ENCODE results near the gene OPRL1. TPM values are rescaled to one million over a fixed set of nuclear protein-coding genes. Genes with fewer than 3 reads are reported as not detected.

Gene OPRL1
- total RNA-seq, 3 donors from 2014 or later, result 1.6 to 3.4 (median 2.3) TPM

GRCh38 chr20:64051033-64051452, 28.8 kb upstream of the OPRL1 start:
- intact Hi-C loops (cut with DNase I; ENCODE audit: low total_unique reads), result no loop called here
- no peaks in the 10 kb centered on the region for H3K9me3 ChIP-seq
- H3K36me3 ChIP-seq, result no peaks in the 10 kb centered on the region
- DNase-seq (ENCODE audit: low spot score in 2 of 2), result no peak
- H3K27ac ChIP-seq, result peak overlapping the region; percentile 52 to 80
- H3K4me3 ChIP-seq, result peak overlapping the region in 1 of 3 donors; percentile 64
- H3K27me3 ChIP-seq, result peaks cover 3 to 72% of the 10 kb centered on the region in 2 donors
- TF ChIP-seq POLR2AphosphoS5 (IDR thresholded peaks at IDR 0.05) (no peak), CTCF (IDR thresholded peaks at IDR 0.05) (no peak)
- peaks cover 0 to 4% of the 10 kb centered on the region in 2 donors for H3K4me1 ChIP-seq

GRCh38 chr20:64051561-64052325, 28.1 kb upstream of the OPRL1 start:
- Histone ChIP-seq H3K27ac (peak overlapping the region; percentile 52 to 80), H3K27me3 (peaks cover 7 to 74% of the 10 kb centered on the region in 2 donors), H3K9me3 (no peaks in the 10 kb centered on the region), H3K4me3 (no peak overlapping the region), H3K4me1 (peaks cover 0 to 4% of the 10 kb centered on the region in 2 donors), H3K36me3 (no peaks in the 10 kb centered on the region)
- DNase-seq (ENCODE audit: low spot score in 2 of 2), result peak in 1 of 2 donors; percentile 40
- intact Hi-C loops (cut with DNase I; ENCODE audit: low total_unique reads), result no loop called here
- no peak for TF ChIP-seq CTCF (IDR thresholded peaks at IDR 0.05)
- peak in 1 of 3 donors; percentile 9 for TF ChIP-seq POLR2AphosphoS5 (IDR thresholded peaks at IDR 0.05)
- no peak for TF ChIP-seq POLR2A (IDR thresholded peaks at IDR 0.05)

- TF ChIP-seq POLR2A (IDR thresholded peaks at IDR 0.05) (no peak), CTCF (IDR thresholded peaks at IDR 0.05) (no peak), POLR2AphosphoS5 (IDR thresholded peaks at IDR 0.05) (no peak)
- peak overlapping the region; percentile 25 to 80 for H3K27ac ChIP-seq
- H3K27me3 ChIP-seq, result peaks cover 7 to 69% of the 10 kb centered on the region in 2 donors
- peaks cover 0 to 4% of the 10 kb centered on the region in 2 donors for H3K4me1 ChIP-seq
- no peak for DNase-seq (ENCODE audit: low spot score in 2 of 2)
- H3K9me3 ChIP-seq, result no peaks in the 10 kb centered on the region
- intact Hi-C loops (cut with DNase I; ENCODE audit: low total_unique reads), result no loop called here
- H3K36me3 ChIP-seq, result no peaks in the 10 kb centered on the region
- no peak overlapping the region for H3K4me3 ChIP-seq
These were observed 27.6 kb upstream of the OPRL1 start for GRCh38 chr20:64052326-64052722.

GRCh38 chr20:64052987-64053840, 26.7 kb upstream of the OPRL1 start:
- Histone ChIP-seq H3K4me3 (no peak overlapping the region), H3K27me3 (peaks cover 7 to 65% of the 10 kb centered on the region in 2 donors), H3K27ac (peak overlapping the region in 1 of 2 donors; percentile 80), H3K4me1 (peaks cover 0 to 4% of the 10 kb centered on the region in 2 donors), H3K9me3 (no peaks in the 10 kb centered on the region), H3K36me3 (no peaks in the 10 kb centered on the region)
- no peak for TF ChIP-seq CTCF (IDR thresholded peaks at IDR 0.05)
- no peak for TF ChIP-seq POLR2A (IDR thresholded peaks at IDR 0.05)
- TF ChIP-seq POLR2AphosphoS5 (IDR thresholded peaks at IDR 0.05), result no peak
- DNase-seq (ENCODE audit: low spot score in 2 of 2), result no peak
- intact Hi-C loops (cut with DNase I; ENCODE audit: low total_unique reads), result no loop called here

Data from breast epithelium (tissue), 4 donors.